Stimulated activated CD8-positive, alpha-beta memory T cell treated with anti-CD3 and anti-CD28 coated beads, Interleukin-7, amount 100 ng/mL, for 4 hours (primary cell): Measurements from ENCODE around the gene LPGAT1.
"Not testable (repeated sequence)": the region's sequence is repeated elsewhere in the genome, so short reads cannot be mapped to it uniquely, and the experiment has no call there.

Source experiments
- DNase-seq, 2 donors: peaks; one replicate each; pipeline ENCODE4 v3.0.0-alpha.2; 2020; ENCODE audit warnings: low read depth in 2 of 2

The LPGAT1 gene

GRCh38 chr1:211830328-211831142 lies at the start of gene LPGAT1:
LPGAT1 (minus strand) TSS chr1:211830763; CDS start chr1:211829296, 1,467 bp downstream.
- peak; percentile 33 to 68 for DNase-seq

- DNase-seq, result no peak
These were observed 48.9 kb upstream of the LPGAT1 start for GRCh38 chr1:211879475-211879874.

- no peak for DNase-seq
These were observed 46.5 kb upstream of the LPGAT1 start for GRCh38 chr1:211876851-211877590.

GRCh38 chr1:211875541-211875940 lies 45.0 kb upstream of the LPGAT1 start:
- DNase-seq, result no peak

- DNase-seq, result no peak
These were observed 44.2 kb upstream of the LPGAT1 start for GRCh38 chr1:211874521-211875347.

GRCh38 chr1:211873731-211874130 lies 43.2 kb upstream of the LPGAT1 start:
- DNase-seq, result not testable (repeated sequence)

- no peak for DNase-seq
These were observed 39.6 kb upstream of the LPGAT1 start for GRCh38 chr1:211870156-211870555.

- DNase-seq, result no peak
These were observed 34.6 kb upstream of the LPGAT1 start for GRCh38 chr1:211865180-211865579.

- no peak for DNase-seq
These were observed 28.8 kb upstream of the LPGAT1 start for GRCh38 chr1:211859405-211859804.

- no peak for DNase-seq
These were observed 20.6 kb upstream of the LPGAT1 start for GRCh38 chr1:211851174-211851573.

GRCh38 chr1:211843507-211844298 lies 13.1 kb upstream of the LPGAT1 start:
- no peak for DNase-seq

- DNase-seq, result no peak
These were observed 12.5 kb upstream of the LPGAT1 start for GRCh38 chr1:211843018-211843417.

GRCh38 chr1:211842518-211842917 lies 12.0 kb upstream of the LPGAT1 start:
- no peak for DNase-seq

- no peak for DNase-seq
These were observed 8.5 kb upstream of the LPGAT1 start for GRCh38 chr1:211839106-211839505.

- no peak for DNase-seq
These were observed 2.7 kb upstream of the LPGAT1 start for GRCh38 chr1:211833174-211833820.

- DNase-seq, result no peak
These were observed 2.1 kb upstream of the LPGAT1 start for GRCh38 chr1:211832661-211833060.

GRCh38 chr1:211831558-211832323 lies 1.2 kb upstream of the LPGAT1 start:
- DNase-seq, result no peak

- no peak for DNase-seq
These were observed 572 bp downstream of the LPGAT1 start for GRCh38 chr1:211830055-211830327.

GRCh38 chr1:211829343-211830054 lies 1.1 kb downstream of the LPGAT1 start:
- DNase-seq, result no peak
